GM12891 (cell line): ENCODE results near the gene UBA5. TPM values are rescaled to one million over a fixed set of nuclear protein-coding genes. Genes with fewer than 3 reads are reported as not detected.
"Not testable (repeated sequence)": the region's sequence is repeated elsewhere in the genome, so short reads cannot be mapped to it uniquely, and the experiment has no call there.

Source experiments
- DNase-seq: peaks from one replicate; pipeline ENCODE4 v3.0.0; 2011; ENCODE audit warnings: low spot score; ENCODE audit not compliant: insufficient read length
- FAIRE-seq: peaks from 2 replicates; lab custom pipeline; 2011; peaks lifted over from hg19 to GRCh38; lab: Jason Lieb, UNC
- PAX5 ChIP-seq: IDR thresholded peaks from 2 replicates; pipeline ENCODE4 v1.6.1; 2011; ENCODE audit warnings: low read length, moderate library complexity, mild to moderate bottlenecking; ENCODE audit not compliant: insufficient read depth, severe bottlenecking
- POLR2A ChIP-seq: IDR thresholded peaks from 2 replicates; pipeline ENCODE4 v1.6.1; 2011; ENCODE audit warnings: low read depth, low read length, control low read depth
- POLR2AphosphoS5 ChIP-seq: IDR thresholded peaks from 2 replicates; pipeline ENCODE4 v1.6.1; 2011; ENCODE audit warnings: low read depth, low read length, control low read depth
- POU2F2 ChIP-seq: IDR thresholded peaks from 2 replicates; pipeline ENCODE4 v1.6.1; 2011; ENCODE audit warnings: low read depth, mild to moderate bottlenecking, control low read depth, low read length, moderate library complexity
- SPI1 ChIP-seq: IDR thresholded peaks from 2 replicates; pipeline ENCODE4 v1.6.1; 2011; ENCODE audit warnings: low read depth, low read length, control low read depth
- TAF1 ChIP-seq: IDR thresholded peaks from 2 replicates; pipeline ENCODE4 v1.6.1; 2011; ENCODE audit warnings: low read depth, low read length, control low read depth
- polyA plus RNA-seq: library from polyadenylated mRNA; unstranded; fragments of >200 nt; gene quantifications from one replicate; pipeline ENCODE4 v1.2.1, GENCODE V29; 2012; ENCODE audit warnings: low read depth, missing spikeins, inconsistent platforms; ENCODE audit not compliant: missing spikeins

UBA5 gene
- polyA plus RNA-seq: 31.2 TPM

GRCh38 chr3:132660052-132660810, at the start of gene UBA5:
Gene UBA5 (plus strand): TSS chr3:132660329. CDS start chr3:132660538, 209 bp downstream.
- peak; percentile 88 for FAIRE-seq
- TF ChIP-seq POU2F2 (peak; percentile 69), TAF1 (peak; percentile 79), PAX5 (no peak), POLR2AphosphoS5 (peak; percentile 59; the same call in 1 of the 2 replicates), SPI1 (no peak), POLR2A (peak; percentile 78)
- DNase-seq: peak; percentile 69

DNA sequence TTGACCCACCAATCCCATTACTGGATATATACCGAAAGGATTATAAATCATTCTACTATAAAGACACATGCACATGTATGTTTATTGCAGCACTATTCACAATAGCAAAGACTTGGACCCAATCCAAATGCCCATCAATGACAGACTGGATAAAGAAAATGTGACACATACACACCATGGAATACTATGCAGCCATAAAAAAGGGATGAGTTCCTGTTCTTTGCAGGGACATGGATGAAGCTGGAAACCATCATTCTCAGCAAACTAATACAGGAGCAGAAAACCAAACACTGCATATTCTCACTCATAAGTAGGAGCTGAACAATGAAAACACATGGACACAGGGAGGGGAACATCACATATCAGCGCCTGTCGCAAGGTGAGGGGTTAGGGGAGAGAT, 44.8 kb upstream of the UBA5 start:
- DNase-seq, FAIRE-seq: not testable (repeated sequence)

- FAIRE-seq (no peak), DNase-seq (no peak)
- TF ChIP-seq PAX5 (no peak), POLR2A (no peak), POLR2AphosphoS5 (no peak), TAF1 (no peak), SPI1 (no peak), POU2F2 (no peak)
Measured at GRCh38 chr3:132615881-132616280, 44.2 kb upstream of the UBA5 start.

DNA sequence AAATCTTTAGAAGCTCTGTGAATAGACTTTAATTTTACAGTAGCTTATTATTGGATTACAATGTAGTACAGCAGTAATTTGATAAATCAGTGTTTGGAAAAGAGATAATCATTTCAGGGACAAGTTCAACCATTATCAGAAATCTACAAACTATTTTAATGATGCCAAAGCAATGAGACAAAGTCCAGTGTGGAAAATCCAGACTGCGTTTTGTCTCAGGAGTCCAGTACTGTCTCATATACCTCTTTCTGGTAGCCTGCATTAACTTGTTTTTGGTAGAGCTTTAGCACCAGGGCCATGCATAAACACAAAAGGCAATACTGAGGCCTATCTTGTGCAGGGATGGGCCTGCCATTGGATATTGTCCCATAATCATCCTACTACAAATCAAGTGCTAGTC, 43.3 kb upstream of the UBA5 start:
- no peak for DNase-seq
- no peak for TF ChIP-seq POLR2AphosphoS5
- TF ChIP-seq POU2F2: no peak
- TF ChIP-seq POLR2A: no peak
- no peak for TF ChIP-seq SPI1
- no peak for TF ChIP-seq TAF1
- no peak for TF ChIP-seq PAX5
- no peak for FAIRE-seq

DNA sequence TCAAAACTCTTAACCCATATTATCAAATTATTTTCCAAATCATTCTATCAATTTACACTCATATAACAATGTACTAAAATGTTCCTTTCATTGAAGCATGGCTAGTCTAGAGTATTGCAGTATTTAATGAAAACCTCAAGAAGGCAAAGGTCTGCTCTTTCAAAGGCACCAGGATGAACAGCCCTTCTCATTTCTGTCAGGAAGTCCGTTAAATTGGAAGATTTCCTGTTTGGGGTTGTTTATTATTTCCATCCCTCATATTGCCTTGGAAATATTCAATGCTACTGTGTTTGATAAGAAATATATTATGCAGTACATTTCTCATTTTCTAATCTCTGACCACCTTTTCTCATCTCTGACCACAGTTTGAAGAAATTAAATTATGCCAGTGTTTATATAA, 38.0 kb upstream of the UBA5 start:
- TF ChIP-seq POLR2AphosphoS5: no peak
- no peak for TF ChIP-seq PAX5
- no peak for TF ChIP-seq POLR2A
- TF ChIP-seq POU2F2: no peak
- no peak for TF ChIP-seq SPI1
- no peak for TF ChIP-seq TAF1
- DNase-seq (no peak), FAIRE-seq (no peak)

DNA sequence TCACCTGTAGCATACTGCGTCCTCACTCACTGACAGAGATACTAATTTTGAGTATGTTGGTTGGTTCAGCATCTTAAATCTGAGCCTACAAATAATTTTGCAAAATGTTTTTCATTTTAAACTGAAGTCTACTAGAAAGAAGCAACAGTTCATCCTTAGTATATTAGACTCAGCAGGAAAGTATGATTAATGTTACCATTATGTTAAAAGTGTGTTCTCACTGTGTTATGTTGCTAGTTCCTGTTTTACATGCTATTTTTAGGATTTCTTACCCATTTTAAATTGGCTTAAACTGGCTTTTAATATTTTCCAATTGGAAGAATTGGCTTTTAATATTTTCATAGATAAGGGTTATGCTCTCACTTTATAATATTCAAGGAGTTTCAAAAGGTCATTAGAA, 37.4 kb upstream of the UBA5 start:
- TF ChIP-seq SPI1 (0 out of 2 replicates have a peak, but pooled peaks have one; percentile 37), POU2F2 (no peak)
- peak; percentile 26 for FAIRE-seq
- no peak for DNase-seq

GRCh38 chr3:132623646-132624045, 36.5 kb upstream of the UBA5 start:
- DNase-seq (no peak), FAIRE-seq (no peak)
- TF ChIP-seq POLR2AphosphoS5: no peak
- TF ChIP-seq PAX5: no peak
- TF ChIP-seq SPI1: no peak
- TF ChIP-seq POLR2A: no peak
- no peak for TF ChIP-seq POU2F2
- TF ChIP-seq TAF1: no peak

DNA sequence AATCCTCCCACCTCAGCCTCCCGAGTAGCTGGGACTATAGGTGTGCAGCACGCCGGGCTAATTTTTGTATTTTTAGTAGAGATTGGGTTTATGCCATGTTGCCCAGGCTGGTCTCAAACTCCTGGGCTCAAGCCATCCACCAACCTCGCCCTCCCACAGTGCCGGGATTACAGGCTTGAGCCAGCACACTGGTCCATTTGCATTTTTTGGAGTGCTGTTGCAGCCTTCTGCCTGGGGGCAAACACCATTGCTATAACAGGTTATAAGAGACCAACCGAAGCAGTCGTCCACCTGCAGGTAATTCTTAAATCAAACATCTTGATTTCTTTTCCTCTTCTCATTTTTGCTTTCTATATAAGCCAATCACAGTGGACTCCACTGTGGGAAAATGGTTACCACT, 35.3 kb upstream of the UBA5 start:
- DNase-seq (no peak), FAIRE-seq (no peak)
- no peak for TF ChIP-seq SPI1
- TF ChIP-seq POLR2A: no peak

DNA sequence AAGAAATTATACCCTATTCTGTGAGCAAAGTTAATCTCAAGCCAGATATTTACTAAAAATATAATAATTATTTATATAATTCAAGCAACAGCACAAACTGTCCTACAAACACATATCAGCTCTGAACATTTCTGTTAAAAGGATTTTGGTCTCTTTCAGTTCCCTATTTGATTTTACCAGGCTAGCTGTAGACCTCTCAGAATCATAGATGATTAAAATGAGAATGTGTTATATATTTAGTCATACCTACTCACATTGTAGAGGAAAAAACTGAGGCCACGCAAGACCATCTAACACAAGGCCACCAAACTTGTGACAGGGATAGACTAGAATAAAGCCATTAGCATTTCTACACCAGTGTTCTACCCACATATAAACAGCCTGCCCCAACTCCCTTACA, 34.5 kb upstream of the UBA5 start:
- no peak for TF ChIP-seq POLR2A
- peak; percentile 92 for TF ChIP-seq SPI1
- DNase-seq: no peak
- FAIRE-seq: no peak

- DNase-seq: no peak
- FAIRE-seq: peak; percentile 82
- no peak for TF ChIP-seq POU2F2
- no peak for TF ChIP-seq PAX5
- TF ChIP-seq TAF1: no peak
- no peak for TF ChIP-seq POLR2AphosphoS5
- no peak for TF ChIP-seq SPI1
- no peak for TF ChIP-seq POLR2A
Measured at GRCh38 chr3:132626955-132627354, 33.2 kb upstream of the UBA5 start.

GRCh38 chr3:132628157-132628556, 32.0 kb upstream of the UBA5 start:
- TF ChIP-seq SPI1 (no peak), POLR2A (no peak), POU2F2 (no peak), POLR2AphosphoS5 (no peak), TAF1 (no peak), PAX5 (no peak)
- no peak for FAIRE-seq
- DNase-seq: no peak
